Endothelial cell of umbilical vein (primary cell): Measurements from ENCODE around the gene HOXD3.

Experiments used
- CTCF ChIP-seq, 2 donors: IDR thresholded peaks; 1 replicate in 1 of 2; 2 replicates in 1 of 2; pipeline ENCODE4 v1.5.1; 2011; ENCODE audit warnings: low read length in 2 of 2, mild to moderate bottlenecking in 2 of 2, moderate library complexity in 2 of 2, control low read depth in 1 of 2, inconsistent platforms in 1 of 2, low read depth in 1 of 2; ENCODE audit not compliant: insufficient read depth in 1 of 2; ENCODE audit errors: extremely low read depth in 1 of 2
- GATA2 ChIP-seq: IDR thresholded peaks from 2 replicates; pipeline ENCODE4 v1.7.0; 2011; ENCODE audit warnings: low read depth, mild to moderate bottlenecking, moderate library complexity, mixed read lengths, low read length; ENCODE audit not compliant: insufficient read length, insufficient read depth
- POLR2A ChIP-seq: IDR thresholded peaks from 2 replicates; pipeline ENCODE4 v1.6.1; 2012; ENCODE audit warnings: low read depth, mild to moderate bottlenecking, control low read depth, low read length
- TF ChIP-seq, protein P1 (sequence below): IDR thresholded peaks from 2 replicates; pipeline ENCODE4 v1.6.1; 2011; ENCODE audit not compliant: insufficient read depth, insufficient read length

- TF ChIP-seq GATA2 (no peak), CTCF (IDR thresholded peaks at IDR 0.05; ENCODE audit: extremely low read depth in 1 of 2, insufficient read depth in 1 of 2, low read depth in 1 of 2, low read length in 2 of 2) (no peak), POLR2A (no peak)
- TF ChIP-seq, protein P1, sequence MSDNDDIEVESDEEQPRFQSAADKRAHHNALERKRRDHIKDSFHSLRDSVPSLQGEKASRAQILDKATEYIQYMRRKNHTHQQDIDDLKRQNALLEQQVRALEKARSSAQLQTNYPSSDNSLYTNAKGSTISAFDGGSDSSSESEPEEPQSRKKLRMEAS = no peak
Observed at GRCh38 chr2:176202491-176202890, 45.4 kb downstream of the HOXD3 start.
